ENCODE data around the gene HOXB4.

DNA sequence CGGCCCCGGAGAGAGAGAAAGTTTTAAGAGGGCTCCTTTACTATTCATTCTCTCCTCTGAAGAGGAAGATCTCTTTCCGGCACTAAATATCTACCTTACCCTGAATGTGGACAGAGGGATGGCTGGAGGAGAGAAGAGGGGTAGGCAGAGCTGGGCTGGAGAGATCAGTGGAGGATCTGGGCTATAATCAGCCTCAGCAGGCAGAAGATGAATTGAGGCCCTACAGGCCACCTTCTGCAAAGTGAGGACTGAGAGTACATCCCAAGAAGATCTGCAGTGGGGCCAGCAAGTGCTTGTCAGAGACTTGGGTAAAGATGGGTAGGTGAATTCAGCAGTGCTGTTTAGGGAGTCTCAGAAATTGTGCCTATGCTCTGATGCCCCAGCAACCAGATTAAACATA, 40.8 kb downstream of the HOXB4 start:
- TF ChIP-seq POLR2A (IDR thresholded peaks at IDR 0.05; ENCODE audit: low read depth, low read length): no peak
- TF ChIP-seq, protein P1, sequence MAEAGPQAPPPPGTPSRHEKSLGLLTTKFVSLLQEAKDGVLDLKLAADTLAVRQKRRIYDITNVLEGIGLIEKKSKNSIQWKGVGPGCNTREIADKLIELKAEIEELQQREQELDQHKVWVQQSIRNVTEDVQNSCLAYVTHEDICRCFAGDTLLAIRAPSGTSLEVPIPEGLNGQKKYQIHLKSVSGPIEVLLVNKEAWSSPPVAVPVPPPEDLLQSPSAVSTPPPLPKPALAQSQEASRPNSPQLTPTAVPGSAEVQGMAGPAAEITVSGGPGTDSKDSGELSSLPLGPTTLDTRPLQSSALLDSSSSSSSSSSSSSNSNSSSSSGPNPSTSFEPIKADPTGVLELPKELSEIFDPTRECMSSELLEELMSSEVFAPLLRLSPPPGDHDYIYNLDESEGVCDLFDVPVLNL (IDR thresholded peaks at IDR 0.05; ENCODE audit: low read depth, low read length): no peak

Data from GM12878 (cell line).